HEK293 (cell line): ENCODE results near the gene TMEM98.

Experiments used
- ATF2 ChIP-seq: fragments of 450-650 bp; formaldehyde crosslinking; IDR thresholded peaks from 2 replicates; pipeline ENCODE4 v1.5.1; 2016; ENCODE audit warnings: missing biosample characterization, missing genetic modification characterization, low read depth
- CTCF ChIP-seq: fragments of 450-650 bp; formaldehyde crosslinking; IDR thresholded peaks from 2 replicates; pipeline ENCODE4 v1.5.1; 2016; ENCODE audit warnings: missing biosample characterization, missing genetic modification characterization
- HIC1 ChIP-seq: fragments of 450-650 bp; formaldehyde crosslinking; IDR thresholded peaks from 2 replicates; pipeline ENCODE4 v1.5.1; 2016; ENCODE audit warnings: missing biosample characterization, missing genetic modification characterization
- MYNN ChIP-seq: fragments of 450-650 bp; formaldehyde crosslinking; IDR thresholded peaks from 2 replicates; pipeline ENCODE4 v1.5.1; 2016; ENCODE audit warnings: missing biosample characterization, missing genetic modification characterization, borderline replicate concordance
- YY1 ChIP-seq: fragments of 450-650 bp; formaldehyde crosslinking; IDR thresholded peaks from 2 replicates; pipeline ENCODE4 v1.5.1; 2018; ENCODE audit warnings: missing biosample characterization, missing genetic modification characterization
- ZNF174 ChIP-seq: fragments of 450-650 bp; formaldehyde crosslinking; IDR thresholded peaks from 2 replicates; pipeline ENCODE4 v1.5.0; 2017; ENCODE audit warnings: missing biosample characterization, mild to moderate bottlenecking, missing genetic modification characterization
- ZNF670 ChIP-seq: fragments of 450-650 bp; formaldehyde crosslinking; IDR thresholded peaks from 2 replicates; pipeline ENCODE4 v1.5.1; 2016; ENCODE audit warnings: missing biosample characterization, missing genetic modification characterization, low read depth
- ZNF704 ChIP-seq: fragments of 450-650 bp; formaldehyde crosslinking; IDR thresholded peaks from 2 replicates; pipeline ENCODE4 v1.5.1; 2016; ENCODE audit warnings: missing biosample characterization, missing genetic modification characterization
- ZSCAN18 ChIP-seq: fragments of 450-650 bp; formaldehyde crosslinking; IDR thresholded peaks from 2 replicates; pipeline ENCODE4 v1.5.1; 2016; ENCODE audit warnings: missing biosample characterization, missing genetic modification characterization

- TF ChIP-seq ZNF174 (no peak), ZSCAN18 (tag by site-specific recombination) (no peak), CTCF (no peak), MYNN (tag by site-specific recombination) (no peak), ATF2 (tag by site-specific recombination) (no peak), YY1 (no peak), ZNF670 (no peak), ZNF704 (tag by site-specific recombination) (no peak), HIC1 (tag by site-specific recombination) (no peak)
Observed at GRCh38 chr17:32913593-32913992, 14.4 kb upstream of the TMEM98 start.
